Sigmoid colon (tissue), 7 donors: ENCODE measurements around the gene IFI16. TPM values are rescaled to one million over a fixed set of nuclear protein-coding genes. Genes with fewer than 3 reads are reported as not detected.
"Not testable (repeated sequence)": the region's sequence is repeated elsewhere in the genome, so short reads cannot be mapped to it uniquely, and the experiment has no call there.

Experiments used
- DNase-seq: peaks from one replicate; pipeline ENCODE4 v3.0.0-alpha.2; 2019
- H3K27ac ChIP-seq, 4 donors: fragments of 200-600 bp; sonication (generic); one replicate each; pipeline ENCODE4 v1.5.1; 2016 to 2019; ENCODE audit warnings: mild to moderate bottlenecking in 1 of 4
- H3K27me3 ChIP-seq, 3 donors: fragments of 200-600 bp; sonication (generic); one replicate each; pipeline ENCODE4 v1.5.1; 2019; ENCODE audit warnings: mild to moderate bottlenecking in 1 of 3
- H3K36me3 ChIP-seq, 4 donors: fragments of 200-600 bp; sonication (generic); one replicate each; pipeline ENCODE4 v1.5.1; 2016 to 2019
- H3K4me1 ChIP-seq, 4 donors: fragments of 200-600 bp; sonication (generic); one replicate each; pipeline ENCODE4 v1.5.1; 2017 to 2019
- H3K4me3 ChIP-seq, 4 donors: fragments of 200-600 bp; sonication (generic); one replicate each; pipeline ENCODE4 v1.5.1; 2017 to 2019; ENCODE audit warnings: mild to moderate bottlenecking in 2 of 4, moderate library complexity in 1 of 4
- H3K9me3 ChIP-seq, 4 donors: fragments of 200-600 bp in 3 of 4; sonication (generic) in 3 of 4; one replicate each; pipeline versions ENCODE4 v1.5.1 to v1.6.1; 2013 to 2019
- EP300 ChIP-seq, 4 donors: sonication (generic); formaldehyde crosslinking; IDR thresholded peaks; one replicate each; pipeline ENCODE4 v1.6.1; 2017; ENCODE audit warnings: antibody characterized with exemption in 4 of 4
- POLR2A ChIP-seq, 2 donors: fragments of 450-650 bp; IDR thresholded peaks; one replicate each; pipeline ENCODE4 v1.6.1; 2016; ENCODE audit warnings: antibody characterized with exemption in 2 of 2, mild to moderate bottlenecking in 2 of 2, moderate library complexity in 2 of 2
- POLR2AphosphoS5 ChIP-seq, 4 donors: sonication (generic); formaldehyde crosslinking; IDR thresholded peaks; one replicate each; pipeline ENCODE4 v1.6.1; 2017; ENCODE audit warnings: antibody characterized with exemption in 4 of 4
- WGBS, 2 donors: extraction: QIAGEN DNeasy Blood & Tissue Kit; methylation state at CpG; one replicate each; pipeline ENCODE4 v1.1.7; 2013; 5-methylcytosine and 5-hydroxymethylcytosine counted together
- intact Hi-C: fragments of 100-400 bp; cut with DNase I; formaldehyde crosslinking; loops from one replicate; pipeline ENCODE4 v1.15.1; 2023
- polyA plus RNA-seq, 3 donors: library from polyadenylated mRNA; stranded (reverse); fragments of 200-250 nt; gene quantifications; one replicate each; pipeline ENCODE4 v1.2.3, GENCODE V29; 2013
- total RNA-seq, 4 donors: library from RNA; depleted of rRNA; stranded (reverse); fragments of >200 nt; gene quantifications; one replicate each; pipeline ENCODE4 v1.1.0, GENCODE V29; 2016
- TF ChIP-seq, protein P1 (sequence below), 4 experiments: fragments of 450-650 bp in 3 of 4; fragments of 200-600 bp in 1 of 4; IDR thresholded peaks; one replicate each; pipeline ENCODE4 v1.5.1; 2016 to 2019; ENCODE audit warnings: antibody characterized with exemption in 4 of 4, mild to moderate bottlenecking in 3 of 4, moderate library complexity in 2 of 4
- donor health status: healthy with polysubstance abuse.
- donor health status: Bipolar disorder and iron deficiency.
- donor health status: healthy.

Gene IFI16
- total and polyA plus RNA-seq, 7 donors = 20.1 to 92.6 (median 56.8) TPM

- 56 to 82% methylated on average over 3 of the region's 3 CpGs for WGBS, 2 donors
- TF ChIP-seq EP300 (IDR thresholded peaks at IDR 0.05) = no peak
- TF ChIP-seq, protein P1, sequence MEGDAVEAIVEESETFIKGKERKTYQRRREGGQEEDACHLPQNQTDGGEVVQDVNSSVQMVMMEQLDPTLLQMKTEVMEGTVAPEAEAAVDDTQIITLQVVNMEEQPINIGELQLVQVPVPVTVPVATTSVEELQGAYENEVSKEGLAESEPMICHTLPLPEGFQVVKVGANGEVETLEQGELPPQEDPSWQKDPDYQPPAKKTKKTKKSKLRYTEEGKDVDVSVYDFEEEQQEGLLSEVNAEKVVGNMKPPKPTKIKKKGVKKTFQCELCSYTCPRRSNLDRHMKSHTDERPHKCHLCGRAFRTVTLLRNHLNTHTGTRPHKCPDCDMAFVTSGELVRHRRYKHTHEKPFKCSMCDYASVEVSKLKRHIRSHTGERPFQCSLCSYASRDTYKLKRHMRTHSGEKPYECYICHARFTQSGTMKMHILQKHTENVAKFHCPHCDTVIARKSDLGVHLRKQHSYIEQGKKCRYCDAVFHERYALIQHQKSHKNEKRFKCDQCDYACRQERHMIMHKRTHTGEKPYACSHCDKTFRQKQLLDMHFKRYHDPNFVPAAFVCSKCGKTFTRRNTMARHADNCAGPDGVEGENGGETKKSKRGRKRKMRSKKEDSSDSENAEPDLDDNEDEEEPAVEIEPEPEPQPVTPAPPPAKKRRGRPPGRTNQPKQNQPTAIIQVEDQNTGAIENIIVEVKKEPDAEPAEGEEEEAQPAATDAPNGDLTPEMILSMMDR (IDR thresholded peaks at IDR 0.05) = no peak
- no peak for TF ChIP-seq POLR2AphosphoS5 (IDR thresholded peaks at IDR 0.05)
- no peak for TF ChIP-seq POLR2A (IDR thresholded peaks at IDR 0.05)
- Histone ChIP-seq H3K4me3 (no peak overlapping the region), H3K36me3 (no peaks in the 10 kb centered on the region), H3K9me3 (no peaks in the 10 kb centered on the region), H3K4me1 (no peaks in the 10 kb centered on the region), H3K27me3 (no peaks in the 10 kb centered on the region), H3K27ac (no peak overlapping the region)
- no peak for DNase-seq
- intact Hi-C loops = no loop called here
Measured at GRCh38 chr1:159092036-159092760, 82.5 kb downstream of the IFI16 start.

DNA sequence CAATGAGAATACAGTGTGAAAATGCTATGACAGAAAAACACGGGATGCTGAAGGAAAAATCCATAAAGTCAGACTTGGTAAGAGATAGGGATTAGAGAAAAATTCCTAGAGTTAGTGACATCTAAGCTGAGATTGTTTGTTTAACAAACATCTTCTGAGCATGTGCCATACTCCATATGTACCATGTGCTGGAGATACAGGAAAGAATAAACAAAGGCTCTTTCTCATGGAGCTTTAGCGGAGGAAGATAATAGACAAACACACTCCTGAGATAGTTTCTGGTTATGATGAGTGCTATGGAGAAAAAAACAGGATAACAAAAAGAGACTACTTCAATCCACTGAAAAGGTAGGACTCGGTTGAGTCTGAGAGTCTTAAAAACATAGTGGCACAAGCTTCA, 88.9 kb downstream of the IFI16 start:
- no peaks in the 10 kb centered on the region for H3K9me3 ChIP-seq
- WGBS, 2 donors = 62 to 85% methylated on average over 3 of the region's 3 CpGs
- no peaks in the 10 kb centered on the region for H3K36me3 ChIP-seq
- no peaks in the 10 kb centered on the region for H3K4me1 ChIP-seq
- H3K4me3 ChIP-seq = no peak overlapping the region
- intact Hi-C loops = no loop called here
- DNase-seq = no peak
- no peaks in the 10 kb centered on the region for H3K27me3 ChIP-seq
- H3K27ac ChIP-seq = no peak overlapping the region
- TF ChIP-seq POLR2AphosphoS5 (IDR thresholded peaks at IDR 0.05) (no peak), EP300 (IDR thresholded peaks at IDR 0.05) (no peak), POLR2A (IDR thresholded peaks at IDR 0.05) (no peak)
- TF ChIP-seq, protein P1 (IDR thresholded peaks at IDR 0.05) = no peak

GRCh38 chr1:159100589-159100988, 90.9 kb downstream of the IFI16 start:
- TF ChIP-seq POLR2A (IDR thresholded peaks at IDR 0.05) (no peak), EP300 (IDR thresholded peaks at IDR 0.05) (no peak), POLR2AphosphoS5 (IDR thresholded peaks at IDR 0.05) (no peak)
- TF ChIP-seq, protein P1 (IDR thresholded peaks at IDR 0.05) = no peak
- 58 to 85% methylated on average over 1 of the region's 1 CpG for WGBS, 2 donors

GRCh38 chr1:159103021-159103420, 93.3 kb downstream of the IFI16 start:
- WGBS, 2 donors = 72 to 78% methylated on average over 3 of the region's 3 CpGs
- H3K27me3 ChIP-seq, intact Hi-C loops, H3K4me3 ChIP-seq, H3K36me3 ChIP-seq, H3K4me1 ChIP-seq, H3K27ac ChIP-seq, H3K9me3 ChIP-seq, DNase-seq: not testable (repeated sequence)

More at GRCh38 chr1:159100589-159100988, 90.9 kb downstream of the IFI16 start:
- Histone ChIP-seq H3K9me3 (no peaks in the 10 kb centered on the region), H3K27me3 (no peaks in the 10 kb centered on the region), H3K27ac (no peak overlapping the region), H3K4me3 (no peak overlapping the region), H3K36me3 (no peaks in the 10 kb centered on the region), H3K4me1 (no peaks in the 10 kb centered on the region)
- intact Hi-C loops = no loop called here
- no peak for DNase-seq

Other genes with a start within 250 kb of the IFI16 start
- gene OR6N1, start 237.7 kb upstream of the IFI16 start, total RNA-seq = not detected
- gene OR6N1, start 237.7 kb upstream of the IFI16 start, polyA plus RNA-seq = not detected
- gene OR6N2, start 228.7 kb upstream of the IFI16 start, total RNA-seq = not detected
- not detected for gene OR6N2, start 228.7 kb upstream of the IFI16 start, polyA plus RNA-seq
- gene MNDA, start 178.6 kb upstream of the IFI16 start, total RNA-seq = 1 to 10 TPM; 1.9 to 7.7 (median 5.3) TPM
- gene MNDA, start 178.6 kb upstream of the IFI16 start, polyA plus RNA-seq = 1 to 10 TPM; 3.9 to 6.0 (median 4.8) TPM
- under 1 TPM; 0.36 to 0.95 (median 0.83) TPM for gene PYHIN1, start 78.4 kb upstream of the IFI16 start, total RNA-seq
- 1 to 10 TPM in 1 of 3 donors, not detected in 2; 3.5 TPM for gene PYHIN1, start 78.4 kb upstream of the IFI16 start, polyA plus RNA-seq
- 1 to 10 TPM in 1 of 4 donors, not detected in 3; 3.3 TPM for gene AIM2, start 66.9 kb downstream of the IFI16 start, total RNA-seq
- 1 to 10 TPM in 2 of 3 donors, not detected in 1; 1.6 to 5.3 TPM for gene AIM2, start 66.9 kb downstream of the IFI16 start, polyA plus RNA-seq
- 10 to 100 TPM in 3 of 4 donors, 1 to 10 TPM in 1; 8.7 to 21.0 (median 13.1) TPM for gene CADM3, start 161.7 kb downstream of the IFI16 start, total RNA-seq
- 10 to 100 TPM in 1 of 3 donors, 1 to 10 TPM in 1, under 1 TPM in 1; 0.46 to 11.5 (median 7.2) TPM for gene CADM3, start 161.7 kb downstream of the IFI16 start, polyA plus RNA-seq
- 10 to 100 TPM; 22.4 to 74.9 (median 34.1) TPM for gene ACKR1, start 195.0 kb downstream of the IFI16 start, total RNA-seq
- 10 to 100 TPM in 1 of 3 donors, 1 to 10 TPM in 2; 3.2 to 38.8 (median 9.0) TPM for gene ACKR1, start 195.0 kb downstream of the IFI16 start, polyA plus RNA-seq